Subcutaneous adipose tissue (tissue), 4 donors: ENCODE data around the gene DVL2. TPM values are rescaled to one million over a fixed set of nuclear protein-coding genes. Genes with fewer than 3 reads are reported as not detected.

Experiments
- CTCF ChIP-seq: fragments of 450-650 bp; IDR thresholded peaks from one replicate; pipeline ENCODE4 v1.5.1; 2016; ENCODE audit warnings: low read depth, mild to moderate bottlenecking, control low read depth, antibody characterized with exemption, moderate library complexity
- small RNA-seq: library from RNA; depleted of rRNA; stranded (forward); fragments of <200 nt; gene quantifications from one replicate; pipeline ENCODE3, GENCODE V24; 2016
- total RNA-seq, 4 donors: library from RNA; depleted of rRNA; stranded (reverse); fragments of >200 nt; gene quantifications; one replicate each; pipeline ENCODE4 v1.1.0, GENCODE V29; 2016

DVL2 gene
- total RNA-seq, 4 donors from 2014 or later, result 23.5 to 36.5 (median 27.1) TPM

GRCh38 chr17:7176841-7177190 lies 57.5 kb downstream of the DVL2 start:
- TF ChIP-seq CTCF, result no peak

GRCh38 chr17:7176107-7176840 lies 58.0 kb downstream of the DVL2 start:
- TF ChIP-seq CTCF, result no peak

Small RNA genes within 50 kb of the gene (small RNA-seq; reads per million reads assigned to genes)
- gene AC120057.4, result not detected
- 8.3 reads per million, percentile 87 among the genes with 10 or more reads in this experiment for gene MIR324
- 0.49 reads per million for gene RF00019

Other genes starting within 250 kb of the DVL2 start
- gene ALOX12, start 238.5 kb downstream of the DVL2 start, total RNA-seq, result not detected
- gene RNASEK, start 221.9 kb downstream of the DVL2 start, total RNA-seq, result 100 to 1,000 TPM in 3 of 4 donors, 10 to 100 TPM in 1; 69.1 to 158 (median 130) TPM
- gene BCL6B, start 211.5 kb downstream of the DVL2 start, total RNA-seq, result 10 to 100 TPM in 1 of 4 donors, 1 to 10 TPM in 3; 1.5 to 12.1 (median 4.1) TPM
- 1 to 10 TPM in 3 of 4 donors, not detected in 1; 1.7 to 1.9 (median 1.8) TPM for gene SLC16A13, start 198.5 kb downstream of the DVL2 start, total RNA-seq
- 1 to 10 TPM in 1 of 4 donors, not detected in 3; 2.1 TPM for gene SLC16A11, start 190.4 kb downstream of the DVL2 start, total RNA-seq
- gene CLEC10A, start 154.3 kb downstream of the DVL2 start, total RNA-seq, result 10 to 100 TPM in 3 of 4 donors, 1 to 10 TPM in 1; 8.1 to 20.9 (median 16.2) TPM
- 1 to 10 TPM in 2 of 4 donors, under 1 TPM in 1, not detected in 1; 0.66 to 1.4 (median 1.3) TPM for gene ASGR2, start 119.7 kb downstream of the DVL2 start, total RNA-seq
- gene ASGR1, start 55.1 kb downstream of the DVL2 start, total RNA-seq, result 1 to 10 TPM; 2.4 to 5.9 (median 3.8) TPM
- gene DLG4, start 14.7 kb downstream of the DVL2 start, total RNA-seq, result 10 to 100 TPM in 1 of 4 donors, 1 to 10 TPM in 3; 3.3 to 17.0 (median 6.9) TPM
- gene ACADVL, start 14.6 kb downstream of the DVL2 start, total RNA-seq, result 1,000 to 10,000 TPM in 1 of 4 donors, 100 to 1,000 TPM in 3; 533 to 1,103 (median 672) TPM
- 10 to 100 TPM; 14.5 to 27.6 (median 19.3) TPM for gene PHF23, start 4.9 kb upstream of the DVL2 start, total RNA-seq
- 100 to 1,000 TPM; 350 to 658 (median 462) TPM for gene GABARAP, start 7.9 kb upstream of the DVL2 start, total RNA-seq
- gene CTDNEP1, start 17.2 kb upstream of the DVL2 start, total RNA-seq, result 10 to 100 TPM; 71.8 to 86.4 (median 81.1) TPM
- 10 to 100 TPM; 20.7 to 43.4 (median 25.3) TPM for gene ELP5, start 17.7 kb upstream of the DVL2 start, total RNA-seq
- 10 to 100 TPM in 2 of 4 donors, 1 to 10 TPM in 2; 3.7 to 26.9 (median 13.2) TPM for gene CLDN7, start 28.0 kb upstream of the DVL2 start, total RNA-seq
- 10 to 100 TPM in 2 of 4 donors, 1 to 10 TPM in 2; 5.6 to 91.4 (median 13.8) TPM for gene SLC2A4, start 47.2 kb upstream of the DVL2 start, total RNA-seq
- gene YBX2, start 60.1 kb upstream of the DVL2 start, total RNA-seq, result 10 to 100 TPM in 1 of 4 donors, 1 to 10 TPM in 1, under 1 TPM in 2; 0.82 to 14.1 (median 2.0) TPM
- 100 to 1,000 TPM; 144 to 174 (median 153) TPM for gene EIF5A, start 73.1 kb upstream of the DVL2 start, total RNA-seq
- 10 to 100 TPM; 52.7 to 89.2 (median 75.6) TPM for gene GPS2, start 80.8 kb upstream of the DVL2 start, total RNA-seq
- 10 to 100 TPM in 3 of 4 donors, 1 to 10 TPM in 1; 4.9 to 22.6 (median 11.2) TPM for gene NEURL4, start 94.8 kb upstream of the DVL2 start, total RNA-seq
- gene ACAP1, start 102.0 kb upstream of the DVL2 start, total RNA-seq, result 1 to 10 TPM; 1.8 to 8.4 (median 4.0) TPM
- gene KCTD11, start 117.6 kb upstream of the DVL2 start, total RNA-seq, result 10 to 100 TPM in 1 of 4 donors, 1 to 10 TPM in 3; 4.9 to 13.8 (median 7.2) TPM
- gene TMEM95, start 120.6 kb upstream of the DVL2 start, total RNA-seq, result not detected
- 1 to 10 TPM in 3 of 4 donors, under 1 TPM in 1; 0.51 to 1.9 (median 1.1) TPM for gene TNK1, start 146.6 kb upstream of the DVL2 start, total RNA-seq
- 10 to 100 TPM in 3 of 4 donors, 1 to 10 TPM in 1; 9.1 to 21.3 (median 16.2) TPM for gene PLSCR3, start 160.0 kb upstream of the DVL2 start, total RNA-seq
- gene TMEM256, start 169.6 kb upstream of the DVL2 start, total RNA-seq, result 100 to 1,000 TPM in 2 of 4 donors, 10 to 100 TPM in 2; 76.7 to 134 (median 109) TPM
- gene NLGN2, start 173.3 kb upstream of the DVL2 start, total RNA-seq, result 1 to 10 TPM; 3.1 to 6.8 (median 4.2) TPM
- gene SPEM1, start 185.8 kb upstream of the DVL2 start, total RNA-seq, result not detected
- not detected for gene SPEM2, start 191.1 kb upstream of the DVL2 start, total RNA-seq
- not detected for gene SPEM3, start 194.3 kb upstream of the DVL2 start, total RNA-seq
- gene TMEM102, start 200.9 kb upstream of the DVL2 start, total RNA-seq, result 1 to 10 TPM; 2.9 to 7.8 (median 5.9) TPM
- gene FGF11, start 205.0 kb upstream of the DVL2 start, total RNA-seq, result 1 to 10 TPM in 2 of 4 donors, under 1 TPM in 1, not detected in 1; 0.88 to 1.3 (median 1.2) TPM
- 10 to 100 TPM in 1 of 4 donors, 1 to 10 TPM in 3; 2.4 to 10.4 (median 9.8) TPM for gene CHRNB1, start 210.5 kb upstream of the DVL2 start, total RNA-seq
- gene ZBTB4, start 245.1 kb upstream of the DVL2 start, total RNA-seq, result 10 to 100 TPM; 34.2 to 58.0 (median 39.3) TPM
- not detected for gene SLC35G6, start 246.9 kb upstream of the DVL2 start, total RNA-seq
- 100 to 1,000 TPM in 1 of 4 donors, 10 to 100 TPM in 3; 31.1 to 123 (median 58.5) TPM for gene POLR2A, start 249.8 kb upstream of the DVL2 start, total RNA-seq